Activated naive CD4-positive, alpha-beta T cell (primary cell): ENCODE measurements around the gene NPHP1.
"Not testable (repeated sequence)": the region's sequence is repeated elsewhere in the genome, so short reads cannot be mapped to it uniquely, and the experiment has no call there.

Source experiments
- DNase-seq, 4 experiments: peaks; one replicate each; lab custom pipeline; 2025; lab: John Stamatoyannopoulos, UW

The NPHP1 gene

GRCh38 chr2:110204408-110205385 is at the start of gene NPHP1:
NPHP1 (minus strand) TSS chr2:110205013; CDS start chr2:110204968, 45 bp downstream.
- DNase-seq: peak; percentile 66 to 72 (median 68)

- DNase-seq: not testable (repeated sequence)
Measured at GRCh38 chr2:110248081-110248795, 43.4 kb upstream of the NPHP1 start.

GRCh38 chr2:110245488-110246435 is 40.9 kb upstream of the NPHP1 start:
- not testable (repeated sequence) for DNase-seq

DNA sequence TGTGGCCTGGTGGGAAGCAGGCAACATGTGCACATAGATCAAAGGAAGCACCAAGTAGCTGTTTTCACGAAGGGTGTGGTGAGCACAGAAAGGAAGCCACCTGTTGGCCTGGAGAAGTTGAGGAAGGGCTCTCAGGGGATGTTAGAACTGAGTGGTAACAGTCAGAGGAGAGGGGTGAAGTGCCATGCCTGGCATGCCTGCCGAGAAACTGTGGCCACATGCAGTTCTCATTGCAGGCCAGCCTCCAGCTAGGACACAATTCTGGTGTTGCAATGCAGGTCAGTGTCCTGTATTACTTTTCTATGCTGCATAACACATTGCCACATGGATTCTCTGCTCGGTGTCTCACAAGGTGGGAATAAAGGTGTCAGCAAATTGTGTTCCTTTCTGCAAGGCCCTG is 38.5 kb upstream of the NPHP1 start:
- DNase-seq: not testable (repeated sequence)

DNA sequence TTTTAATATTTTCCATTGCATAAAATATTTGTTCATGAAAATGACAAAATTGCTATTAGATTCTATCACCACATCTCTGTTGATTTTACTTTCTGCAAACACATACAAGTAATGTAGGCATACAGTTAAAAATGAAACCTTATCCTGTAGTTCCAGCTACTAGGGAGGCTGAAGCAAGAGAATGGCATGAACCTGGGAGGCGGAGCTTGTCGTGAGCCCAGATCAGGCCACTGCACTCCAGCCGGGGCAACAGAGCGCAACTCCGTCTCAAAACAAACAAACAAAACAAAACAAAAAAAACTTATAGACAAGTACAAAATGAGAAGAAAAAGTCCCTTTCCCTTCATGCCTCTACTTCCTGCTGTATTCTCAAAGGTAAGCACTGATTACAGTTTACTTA is 29.7 kb upstream of the NPHP1 start:
- not testable (repeated sequence) for DNase-seq

- DNase-seq: not testable (repeated sequence)
Measured at GRCh38 chr2:110229886-110230285, 25.1 kb upstream of the NPHP1 start.

- not testable (repeated sequence) for DNase-seq
Measured at GRCh38 chr2:110222626-110223025, 17.8 kb upstream of the NPHP1 start.

GRCh38 chr2:110221938-110222337 is 17.1 kb upstream of the NPHP1 start:
- no peak for DNase-seq

DNA sequence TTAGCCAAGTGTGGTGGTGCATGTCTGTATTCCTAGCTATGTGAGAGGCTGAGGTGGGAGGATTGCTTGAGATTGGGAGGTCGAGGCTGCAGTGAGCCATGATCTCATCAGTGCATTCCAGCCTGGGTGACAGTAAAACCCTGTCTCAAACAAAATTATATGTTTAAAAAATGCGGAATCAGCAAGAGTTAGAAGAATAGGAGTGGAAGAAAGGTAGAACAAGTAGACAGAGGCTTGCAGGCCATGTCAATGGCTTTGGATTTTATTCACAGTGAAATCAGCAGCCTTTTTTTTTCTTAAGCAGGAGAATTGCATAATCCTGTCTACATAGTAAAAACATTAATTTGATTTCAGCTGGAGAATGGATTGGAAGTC is 15.4 kb upstream of the NPHP1 start:
- DNase-seq: no peak

DNA sequence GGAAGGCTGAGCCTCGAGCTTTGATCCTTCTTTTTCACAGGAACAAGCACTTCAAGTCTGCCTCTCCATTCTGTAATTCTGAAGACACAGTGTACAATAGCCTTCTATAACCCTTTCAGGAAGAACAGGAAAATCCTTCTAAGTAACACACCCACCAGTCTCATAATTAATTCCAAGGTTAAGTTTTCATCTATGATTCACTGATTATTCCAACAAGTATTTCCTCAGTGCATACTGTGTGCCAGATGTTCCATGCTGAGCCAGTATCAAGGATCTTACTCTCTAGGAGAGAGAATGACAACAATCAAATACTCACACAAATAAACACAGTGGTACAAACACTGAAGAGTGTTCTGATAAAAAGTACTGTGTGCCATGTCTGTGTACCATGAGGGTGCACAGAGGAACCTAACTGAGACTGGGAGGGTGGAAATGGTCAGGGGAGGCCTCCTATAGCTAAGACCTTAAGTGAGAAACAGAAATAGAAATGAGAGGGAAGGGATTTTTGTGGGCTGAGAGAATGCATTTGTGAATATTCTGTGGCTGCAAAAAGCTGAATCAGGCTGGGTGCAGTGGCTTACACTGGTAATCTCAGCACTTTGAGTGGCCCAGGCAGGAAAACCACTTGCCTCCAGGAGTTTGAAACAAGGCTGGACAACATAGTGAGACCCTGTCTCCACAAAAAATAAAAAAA is 14.8 kb upstream of the NPHP1 start:
- no peak for DNase-seq

DNA sequence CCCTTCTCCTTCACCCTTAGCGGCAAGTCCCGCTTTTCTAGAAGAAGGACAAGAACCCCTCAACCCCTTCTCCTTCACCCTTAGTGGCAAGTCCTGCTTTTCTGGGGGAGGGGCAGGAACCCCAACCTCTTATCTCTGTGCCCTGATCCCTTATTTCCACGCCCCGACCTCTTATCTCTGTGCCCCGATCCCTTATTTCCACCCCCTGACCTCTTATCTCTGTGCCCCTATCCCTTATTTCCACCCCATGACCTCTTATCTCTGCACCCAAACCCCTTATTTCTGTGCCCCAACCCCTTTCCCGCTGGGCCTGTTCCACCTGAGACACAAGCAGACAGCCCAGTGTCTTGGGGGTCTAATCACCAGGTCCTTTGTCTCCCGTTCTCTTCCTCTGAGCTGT is 14.1 kb upstream of the NPHP1 start:
- DNase-seq: not testable (repeated sequence)

DNA sequence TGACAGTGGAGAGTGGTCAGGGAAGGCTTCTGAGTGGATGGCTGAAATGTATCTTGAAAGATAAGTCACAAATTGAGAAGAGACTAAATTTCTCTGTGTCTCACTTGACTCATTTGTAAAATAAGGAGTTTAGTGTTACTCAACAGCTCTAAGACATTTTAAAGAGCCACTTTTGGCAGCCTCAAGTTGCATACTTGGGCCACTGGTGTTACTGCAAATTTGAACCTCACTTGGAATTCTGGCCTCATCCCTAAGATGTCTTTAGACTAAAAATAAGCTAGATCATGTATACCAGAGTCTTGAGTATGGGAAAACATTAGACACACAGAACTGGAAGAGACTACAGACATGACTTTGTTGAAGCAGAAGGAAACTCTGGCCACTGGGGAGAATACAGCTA is 12.0 kb upstream of the NPHP1 start:
- DNase-seq: no peak

GRCh38 chr2:110216199-110216598 is 11.4 kb upstream of the NPHP1 start:
- DNase-seq: no peak

DNA sequence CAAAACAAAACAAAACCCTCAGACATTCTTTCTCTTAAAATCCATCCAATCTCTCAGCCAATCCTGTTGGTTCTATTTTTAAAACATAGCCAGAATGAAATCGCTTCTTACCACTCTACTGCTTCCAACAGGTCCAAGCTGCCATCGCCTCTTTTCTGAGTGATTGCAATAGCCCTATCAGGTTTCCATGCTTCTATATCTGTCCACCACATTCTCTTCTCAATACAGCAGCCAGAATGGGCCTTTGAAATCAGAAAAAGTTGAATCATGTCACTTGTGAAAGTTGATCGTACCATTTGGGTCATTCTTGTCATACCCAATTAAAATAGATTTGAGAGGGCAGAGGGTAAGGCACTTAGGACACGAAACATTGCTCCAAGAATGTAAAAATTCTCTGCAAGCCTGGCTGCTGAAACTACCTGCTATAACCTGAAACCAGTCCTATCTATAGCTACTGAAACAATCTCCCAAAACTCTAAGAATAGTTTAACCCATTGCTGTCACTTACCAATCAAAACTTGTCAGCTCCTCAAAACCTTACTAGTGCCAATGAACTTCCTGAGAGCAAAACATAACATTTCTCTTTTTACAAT is 10.8 kb upstream of the NPHP1 start:
- DNase-seq: no peak

DNA sequence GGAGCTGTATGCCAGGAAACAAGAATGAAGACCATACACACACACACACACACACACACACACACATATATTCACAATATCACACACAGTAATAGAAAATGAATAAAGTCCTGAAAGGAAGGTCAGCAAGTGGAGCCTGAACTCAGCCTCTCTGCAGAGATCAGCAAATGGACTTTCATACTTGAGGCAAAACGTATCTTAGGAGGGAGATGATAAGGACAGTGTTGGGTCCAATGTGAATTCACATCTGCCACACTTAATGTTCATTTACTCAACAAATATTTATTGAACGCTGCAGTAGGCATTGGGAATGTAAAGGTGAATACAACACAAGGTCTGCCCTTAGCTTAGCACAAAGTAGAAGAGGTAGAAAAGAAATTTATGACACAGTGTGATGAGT is 10.3 kb upstream of the NPHP1 start:
- DNase-seq: no peak

- DNase-seq: not testable (repeated sequence)
Measured at GRCh38 chr2:110213522-110213921, 8.7 kb upstream of the NPHP1 start.

- peak; percentile 29 to 62 (median 42) for DNase-seq
Measured at GRCh38 chr2:110211938-110212858, 7.4 kb upstream of the NPHP1 start, which contains the start of gene MTLN. MTLN (minus strand) TSS chr2:110212547; CDS start chr2:110212525, 22 bp downstream.

GRCh38 chr2:110205660-110206455 is 1.0 kb upstream of the NPHP1 start:
- DNase-seq: no peak

DNA sequence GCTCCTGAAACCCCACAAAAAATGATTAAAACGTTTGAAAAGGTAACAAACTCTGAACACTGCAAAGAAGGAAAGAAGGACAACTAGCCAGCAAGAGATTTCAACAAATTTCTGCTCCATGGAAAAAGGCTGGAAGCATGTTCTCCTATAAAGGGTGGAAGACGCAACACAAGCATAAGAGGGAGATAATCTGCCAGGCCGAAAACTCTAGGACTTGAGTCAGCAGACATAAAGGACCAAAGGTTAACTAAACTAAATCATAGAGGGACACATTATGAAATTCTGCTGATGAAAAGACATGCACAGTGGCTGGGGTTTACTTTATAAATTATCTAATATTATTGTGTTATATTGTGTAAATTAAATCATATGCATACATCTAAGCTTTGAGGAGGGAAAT is 6.8 kb downstream of the NPHP1 start:
- DNase-seq: no peak
